IPS-NIHi7 (cell line): ENCODE measurements around the gene TRAPPC3.
A peak's percentile ranks its signal among the peaks of the same experiment; 100 is the strongest.
"Not testable (repeated sequence)": the region's sequence is repeated elsewhere in the genome, so short reads cannot be mapped to it uniquely, and the experiment has no call there.

ENCODE experiments used
- DNase-seq: peaks from one replicate; pipeline ENCODE4 v3.0.0; 2012; ENCODE audit warnings: mixed read lengths; ENCODE audit errors: extremely low spot score

TRAPPC3 gene

DNA sequence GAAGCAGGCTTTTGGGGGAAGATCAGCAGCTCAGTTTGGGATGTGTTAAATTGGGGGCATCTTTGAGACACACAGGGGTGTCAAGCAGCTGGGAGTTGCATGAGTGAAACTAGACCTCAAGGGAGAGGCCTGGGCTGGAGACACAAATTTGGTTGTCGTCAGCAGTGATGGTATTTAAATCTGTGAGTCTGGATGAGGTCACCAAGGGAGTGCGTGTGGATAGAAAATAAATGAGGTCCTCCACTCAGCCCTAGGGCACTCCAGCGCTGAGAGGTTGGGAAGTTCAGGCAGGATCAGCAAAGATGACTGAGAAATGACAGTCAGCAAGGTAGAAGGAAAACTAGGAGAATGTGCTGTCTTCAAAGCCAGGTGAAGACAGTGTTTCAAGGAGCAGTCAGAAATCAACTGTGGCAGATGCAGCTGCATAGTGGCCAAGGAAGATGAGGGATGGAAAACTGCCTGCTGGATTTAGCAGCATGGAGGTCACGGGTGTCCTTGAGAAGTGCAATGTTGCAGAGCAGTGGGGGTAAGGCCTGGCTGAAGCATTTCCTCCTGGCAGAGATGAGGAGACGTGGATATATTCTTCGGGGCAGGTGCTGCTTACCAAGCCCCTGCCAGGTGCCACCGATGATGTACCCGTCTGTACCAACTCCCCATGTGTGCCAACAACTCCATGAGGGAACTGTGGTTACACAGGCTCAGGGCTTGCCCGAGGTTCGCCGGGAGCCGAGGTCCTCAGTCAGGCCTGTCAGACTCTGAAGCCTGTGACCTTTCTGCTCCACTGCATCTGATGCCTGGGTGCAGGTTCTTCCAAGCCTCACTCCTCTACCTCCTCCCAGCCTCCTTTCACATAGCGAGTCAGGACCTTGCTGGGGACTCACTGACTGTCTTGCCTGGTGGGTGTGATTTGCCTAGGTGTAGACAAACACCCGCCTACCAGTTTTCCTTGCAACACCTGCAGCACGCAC, 17.9 kb upstream of the TRAPPC3 start:
- DNase-seq = no peak

DNA sequence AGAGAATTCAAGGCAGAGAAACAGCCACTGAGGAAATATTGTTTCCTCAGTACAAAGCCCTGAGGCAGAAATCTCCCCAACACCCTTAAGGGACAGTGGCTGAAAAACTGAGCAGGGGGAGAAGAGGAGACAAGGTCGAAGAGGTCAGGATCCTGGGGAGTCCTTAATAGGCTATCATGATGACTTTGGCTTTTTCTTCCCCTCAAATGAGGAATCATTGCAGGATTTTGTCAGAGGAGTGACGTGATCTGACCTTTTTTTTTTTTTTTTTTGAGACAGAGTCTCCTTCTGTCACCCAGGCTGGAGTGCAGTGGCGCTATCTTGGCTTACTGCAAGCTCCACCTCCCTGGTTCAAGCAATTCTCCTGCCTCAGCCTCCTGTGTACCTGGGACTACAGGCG, 16.9 kb upstream of the TRAPPC3 start:
- DNase-seq = no peak

DNA sequence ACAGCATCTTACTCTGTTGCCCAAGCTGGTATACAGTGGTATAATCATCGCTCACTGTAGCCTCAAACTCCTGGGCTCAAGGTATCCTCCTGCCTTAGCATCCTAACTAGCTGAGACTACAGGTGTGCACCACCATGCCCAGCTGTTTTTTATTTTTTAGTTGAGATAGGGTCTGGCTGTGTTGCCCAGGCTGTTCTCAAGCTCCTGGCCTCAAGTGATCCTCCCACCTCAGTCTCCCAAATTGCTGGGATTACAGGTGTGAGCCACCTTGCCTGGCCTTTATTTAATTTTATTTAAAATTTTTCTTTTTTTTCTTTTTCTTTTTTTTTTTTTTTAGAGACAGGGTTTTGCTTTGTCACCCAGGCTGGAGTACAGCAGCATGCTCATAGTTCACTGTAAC, 15.9 kb upstream of the TRAPPC3 start:
- no peak for DNase-seq

DNA sequence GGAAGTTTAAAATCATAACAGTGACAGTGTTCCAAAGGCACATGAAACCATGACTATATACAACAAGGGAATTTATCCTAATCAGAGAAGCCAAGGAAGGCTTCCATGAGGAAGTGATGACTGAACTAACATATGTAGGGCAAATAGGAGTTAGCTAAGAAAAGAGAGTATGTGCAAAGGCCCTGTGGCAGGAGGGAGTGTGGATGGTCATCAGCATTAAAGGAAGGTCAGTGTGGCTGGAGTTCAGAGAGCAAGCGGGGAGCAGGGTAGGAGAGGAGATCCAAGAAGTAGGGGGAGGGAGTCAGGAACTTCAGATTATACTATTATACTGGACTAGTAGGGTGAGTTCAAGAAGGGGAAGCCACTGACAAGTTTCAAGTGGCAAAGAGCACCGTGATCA, 15.1 kb upstream of the TRAPPC3 start:
- no peak for DNase-seq

- no peak for DNase-seq
These were observed 14.1 kb upstream of the TRAPPC3 start for GRCh38 chr1:36163426-36163825.

DNA sequence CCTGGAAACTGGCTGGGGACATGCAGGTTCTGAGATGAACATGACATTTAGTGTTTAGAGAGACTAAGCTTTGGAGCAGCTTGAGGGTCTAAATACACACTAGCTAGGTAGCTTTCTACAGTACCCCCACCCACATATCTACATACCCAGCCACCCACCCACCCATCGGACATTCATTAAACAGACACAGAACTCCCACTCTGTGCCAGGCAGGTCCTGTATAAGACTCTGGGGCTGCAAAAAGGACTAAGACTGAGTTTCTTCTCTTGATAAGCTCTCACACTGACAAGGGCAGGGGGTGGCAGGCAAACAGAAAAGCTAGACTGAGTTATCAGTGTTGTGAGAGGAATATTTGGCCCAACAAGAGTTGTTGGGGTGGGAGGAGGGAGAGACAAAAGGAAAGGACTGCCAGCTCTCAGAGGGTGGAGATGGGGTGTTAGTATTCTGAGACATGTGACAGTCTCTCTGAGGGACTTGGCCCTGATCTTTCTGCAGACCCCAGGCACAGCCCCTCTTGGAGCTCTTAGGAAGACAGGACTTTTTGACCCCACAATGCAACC, 13.5 kb upstream of the TRAPPC3 start:
- no peak for DNase-seq

DNA sequence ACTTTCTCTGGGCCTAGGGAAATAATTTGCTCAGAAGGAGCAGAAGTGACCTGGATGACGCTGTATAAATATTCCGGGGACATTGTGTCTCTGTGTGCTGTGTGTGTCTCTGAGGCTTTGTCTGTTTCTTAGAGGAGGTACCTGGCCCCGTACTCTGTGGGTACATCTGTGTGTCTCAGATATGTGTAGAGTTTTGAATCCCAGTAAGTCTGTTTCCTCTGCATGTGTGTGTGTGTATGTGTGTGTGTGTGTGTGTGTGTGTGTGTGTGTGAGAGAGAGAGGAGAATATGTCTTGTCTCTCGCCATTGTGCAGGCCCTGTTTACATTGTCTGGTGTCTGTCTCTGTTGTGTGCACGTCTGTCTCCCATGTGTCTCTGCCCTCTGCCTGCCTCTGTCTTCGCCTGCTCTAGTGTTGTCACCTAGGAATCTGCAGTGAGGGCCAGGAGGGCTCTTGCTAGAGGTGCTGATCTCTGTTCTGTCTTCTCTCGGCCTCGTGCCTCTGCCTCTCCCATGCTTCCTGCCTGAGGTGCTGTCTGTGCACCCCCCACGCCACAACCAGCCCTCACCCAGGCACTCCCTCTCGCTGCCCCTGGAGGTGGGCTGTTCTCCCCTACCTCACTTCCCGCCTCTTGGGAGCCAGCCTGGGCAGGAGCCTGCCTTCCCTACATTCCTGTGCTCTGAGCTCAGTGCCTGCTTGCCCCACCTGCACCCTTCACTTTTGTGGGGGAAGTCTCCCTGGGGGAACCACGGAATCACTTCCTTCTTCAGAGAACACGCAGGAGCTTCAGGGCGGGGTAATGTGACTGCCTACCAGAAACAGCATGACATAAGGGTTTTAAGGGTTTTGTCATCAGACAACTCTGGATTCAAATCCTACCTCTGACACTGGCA, 12.6 kb upstream of the TRAPPC3 start:
- DNase-seq = no peak

GRCh38 chr1:36160949-36161485, 11.7 kb upstream of the TRAPPC3 start:
- peak; percentile 74 for DNase-seq

DNA sequence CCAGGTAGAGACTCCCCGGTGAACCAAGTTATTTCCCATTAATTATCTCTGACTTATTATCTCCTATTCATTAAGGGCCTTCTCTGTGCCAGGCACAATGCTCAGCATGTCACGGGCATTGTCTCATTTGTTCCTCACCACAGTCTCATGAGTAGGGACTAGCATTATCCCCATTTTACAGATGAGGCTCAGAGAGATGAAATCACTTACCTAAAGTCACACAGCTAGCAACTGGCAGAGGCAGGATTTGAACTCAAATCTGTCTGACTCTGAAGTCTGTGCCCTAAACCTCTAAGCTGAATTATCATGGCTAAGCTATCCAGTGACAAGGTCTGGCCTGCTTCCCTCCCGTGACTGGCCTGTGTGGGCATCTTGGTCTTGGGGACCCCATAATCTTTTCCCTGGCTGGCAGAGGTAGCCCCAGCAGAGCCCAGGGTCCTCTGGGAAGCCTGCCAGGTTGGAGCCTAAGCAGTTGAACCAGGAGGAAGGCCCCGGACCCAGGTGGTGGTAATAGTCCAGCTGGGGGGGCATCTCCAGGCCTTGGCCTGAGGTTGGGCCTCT, 11.2 kb upstream of the TRAPPC3 start:
- no peak for DNase-seq

DNA sequence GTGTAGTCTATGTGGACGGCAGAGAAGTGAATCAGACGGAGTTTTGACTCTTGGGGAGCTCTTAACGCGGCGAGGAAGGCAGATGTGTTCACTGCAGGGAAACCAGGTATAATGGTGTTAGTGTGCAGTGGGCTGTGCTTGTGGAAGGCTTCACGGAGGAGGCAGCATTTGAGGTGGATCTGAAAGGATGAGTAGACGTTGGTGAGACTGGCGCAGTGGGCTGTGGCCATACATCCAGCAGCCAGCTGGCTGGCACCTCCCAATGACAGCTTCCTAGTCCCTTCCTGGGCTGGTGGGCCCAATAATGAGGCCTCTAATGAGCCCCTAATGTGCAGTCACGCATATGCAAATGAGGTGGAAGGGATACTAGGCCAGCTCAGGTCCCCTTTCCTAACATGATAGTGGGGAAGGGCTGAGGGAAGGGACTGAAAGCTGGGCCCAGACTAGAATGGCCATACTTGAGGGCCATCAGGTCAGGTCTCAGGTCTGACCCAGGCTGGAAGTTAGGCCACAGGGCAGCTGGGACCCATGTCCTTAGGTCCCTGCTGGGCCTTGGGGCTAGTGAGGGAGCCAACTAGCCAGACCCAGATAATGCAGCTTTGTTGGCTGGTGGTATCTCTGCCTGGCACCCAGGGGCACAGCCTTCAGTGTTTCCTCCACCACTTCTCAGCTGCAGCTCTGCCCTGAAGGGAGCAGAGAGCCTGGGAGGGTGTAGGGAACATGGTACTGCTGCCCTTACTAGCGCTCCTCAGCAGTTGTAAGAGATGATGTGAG, 10.5 kb upstream of the TRAPPC3 start:
- no peak for DNase-seq

- not testable (repeated sequence) for DNase-seq
These were observed 9.6 kb upstream of the TRAPPC3 start for GRCh38 chr1:36158827-36159252.

DNA sequence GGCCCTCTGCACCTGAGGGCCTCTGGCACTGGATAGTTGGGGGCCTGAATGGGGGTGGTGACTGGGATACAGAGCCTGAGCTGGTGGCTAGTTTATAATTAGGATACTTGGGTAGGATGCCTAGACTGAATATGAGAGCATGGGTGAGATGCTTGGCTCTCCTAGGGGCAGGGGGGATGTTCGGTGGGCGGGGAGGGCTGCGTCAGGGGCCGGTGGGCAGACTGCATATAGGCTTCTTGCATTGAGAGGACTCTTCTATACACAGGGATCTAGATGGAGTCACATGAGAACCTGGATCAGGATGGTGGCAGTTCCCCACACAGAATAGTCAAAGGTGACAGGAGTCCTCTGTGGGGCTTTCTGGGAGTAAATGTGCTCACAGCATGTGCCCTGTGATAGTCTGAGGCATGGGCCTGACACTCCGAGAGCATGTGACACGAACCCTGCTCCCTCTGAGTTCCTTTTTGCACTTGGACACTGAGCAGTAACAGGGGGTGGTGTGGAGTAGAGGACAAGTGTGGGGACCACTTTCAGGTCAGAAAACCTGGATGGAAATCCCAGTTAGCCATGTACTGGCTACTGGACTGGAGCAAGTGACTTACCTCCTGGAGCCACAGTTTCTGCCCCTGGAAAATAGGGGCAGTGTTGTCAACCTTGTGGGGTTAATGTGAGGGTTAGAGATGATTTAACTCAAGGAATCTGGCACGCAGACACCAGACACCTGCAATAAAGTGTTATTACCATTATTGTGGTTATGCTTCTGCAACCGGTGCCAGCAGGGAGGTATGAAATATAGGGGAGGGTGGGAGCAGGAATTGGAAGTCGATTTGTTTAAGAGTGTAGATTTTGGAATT, 8.9 kb upstream of the TRAPPC3 start:
- no peak for DNase-seq

DNA sequence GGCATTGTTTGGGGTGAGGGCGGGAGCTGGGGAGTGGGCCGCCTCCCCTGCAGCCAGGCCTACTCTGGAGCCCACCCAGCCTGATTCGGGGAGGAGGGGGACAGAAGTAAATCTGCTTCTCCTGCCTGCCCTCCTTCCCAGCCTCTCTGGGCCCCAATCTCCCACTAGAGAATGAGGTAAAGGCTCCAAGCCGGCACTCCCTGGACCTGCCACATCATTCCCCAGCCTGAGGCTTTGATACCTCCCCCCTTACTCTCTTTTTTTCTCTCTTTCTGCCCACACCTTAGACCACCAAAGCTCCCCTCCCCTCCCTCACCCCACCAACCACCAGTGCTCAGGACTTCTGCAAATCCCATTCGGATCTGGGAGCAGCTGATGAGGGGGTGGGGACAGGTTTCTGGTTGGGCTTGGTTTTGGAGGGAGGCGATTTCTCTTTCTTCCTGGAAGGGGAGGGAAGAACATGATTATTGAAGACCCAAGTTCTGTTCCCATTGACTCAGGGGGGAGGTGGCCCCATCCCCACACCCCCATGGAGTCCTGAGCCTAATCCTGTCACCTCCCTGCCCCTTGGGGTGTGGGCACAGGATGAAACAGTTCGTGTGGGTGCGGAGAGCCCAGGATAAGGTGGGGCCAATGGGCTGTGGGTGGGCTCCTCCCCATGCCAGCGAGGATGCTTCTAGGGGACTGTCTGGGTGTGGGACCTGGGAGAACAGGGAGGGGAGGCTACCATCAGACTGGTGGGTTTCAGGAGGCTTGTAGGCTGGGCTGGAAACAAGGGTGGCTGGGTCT, 8.0 kb upstream of the TRAPPC3 start:
- peak; percentile 21 for DNase-seq

- DNase-seq = peak; percentile 78
These were observed 7.2 kb upstream of the TRAPPC3 start for GRCh38 chr1:36156329-36157114.

- peak; percentile 69 for DNase-seq
These were observed 6.4 kb upstream of the TRAPPC3 start, which contains the start of gene MAP7D1 for GRCh38 chr1:36155408-36156328. Gene MAP7D1 (plus strand): TSS chr1:36156160. CDS start chr1:36156418, 258 bp downstream.

DNA sequence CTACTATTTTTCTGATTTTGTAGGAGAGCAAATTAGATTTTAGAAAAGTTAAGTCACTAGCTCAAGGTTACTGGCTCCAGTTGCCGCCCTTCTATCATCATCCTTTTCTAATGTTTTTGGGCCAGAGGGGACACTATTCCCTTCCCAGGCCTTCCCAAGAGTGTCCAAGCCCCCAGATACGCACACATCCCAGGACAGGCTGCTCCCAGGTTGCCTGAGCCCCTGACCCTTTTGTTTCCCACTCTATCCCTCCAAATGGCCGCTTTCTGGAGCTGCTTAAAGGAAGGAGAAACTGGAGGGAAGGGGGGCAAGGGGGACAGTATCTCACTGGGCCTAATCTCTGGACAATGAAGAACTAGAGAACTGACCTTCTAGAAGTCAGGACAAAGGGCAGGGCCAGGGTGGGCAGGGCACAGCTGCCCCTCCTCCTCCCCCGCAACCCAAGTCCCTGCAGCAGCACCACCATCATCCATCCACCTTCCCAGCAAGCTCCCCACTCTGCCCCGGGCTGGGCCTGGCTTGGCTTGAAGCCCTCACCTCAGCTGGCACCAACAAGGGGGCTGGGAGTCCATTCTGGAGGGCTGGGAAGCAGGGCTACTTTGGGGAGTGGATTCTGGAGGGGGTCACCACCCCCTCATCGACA, 5.6 kb upstream of the TRAPPC3 start:
- no peak for DNase-seq
